ENCODE results near the gene MIGA2.
A peak's percentile ranks its signal among the peaks of the same experiment; 100 is the strongest.

The MIGA2 gene

GRCh38 chr9:129073404-129073803 is 37.0 kb downstream of the MIGA2 start:
- no peak for DNase-seq (ENCODE audit: low read depth in 2 of 2)

DNA sequence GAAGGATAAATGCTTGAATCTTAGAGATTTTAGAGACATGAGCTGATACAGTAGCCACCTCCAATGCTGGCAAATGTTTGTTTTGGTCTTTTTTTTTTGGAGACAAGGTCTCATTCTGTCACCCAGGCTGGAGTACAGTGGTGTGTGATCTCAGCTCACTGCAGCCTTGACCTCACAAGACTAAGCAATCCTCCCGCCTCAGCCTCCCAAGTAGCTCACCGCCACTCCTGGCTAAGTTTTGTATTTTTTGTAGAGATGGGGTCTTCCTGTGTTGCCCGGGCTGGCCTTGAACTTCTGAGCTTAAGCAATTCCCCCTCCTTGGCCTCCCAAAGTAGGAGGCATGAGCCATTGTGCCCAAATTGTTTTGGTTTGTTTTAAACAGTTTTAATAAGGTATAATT is 37.7 kb downstream of the MIGA2 start:
- DNase-seq (ENCODE audit: low read depth in 2 of 2) = no peak

- no peak for DNase-seq (ENCODE audit: low read depth in 2 of 2)
These were observed 39.7 kb downstream of the MIGA2 start for GRCh38 chr9:129075996-129076639.

DNA sequence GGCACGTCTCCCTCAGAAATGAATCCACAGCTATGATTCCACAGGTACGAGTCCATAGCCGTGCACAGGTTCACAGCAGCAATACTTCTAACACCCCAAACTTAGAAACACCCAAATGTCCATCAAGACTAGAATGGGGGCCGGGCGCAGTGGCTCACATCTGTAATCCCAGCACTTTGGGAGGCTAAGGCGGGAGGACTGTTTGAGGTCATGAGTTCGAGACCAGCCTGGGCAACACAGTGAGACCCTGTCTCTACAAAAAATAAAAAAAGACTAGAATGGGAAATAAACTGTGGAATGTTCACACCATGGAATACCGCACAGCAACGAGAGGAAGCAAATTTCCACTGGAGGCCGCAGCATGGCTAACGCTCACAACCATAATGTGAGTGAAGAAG is 40.2 kb downstream of the MIGA2 start:
- no peak for DNase-seq (ENCODE audit: low read depth in 2 of 2)

DNA sequence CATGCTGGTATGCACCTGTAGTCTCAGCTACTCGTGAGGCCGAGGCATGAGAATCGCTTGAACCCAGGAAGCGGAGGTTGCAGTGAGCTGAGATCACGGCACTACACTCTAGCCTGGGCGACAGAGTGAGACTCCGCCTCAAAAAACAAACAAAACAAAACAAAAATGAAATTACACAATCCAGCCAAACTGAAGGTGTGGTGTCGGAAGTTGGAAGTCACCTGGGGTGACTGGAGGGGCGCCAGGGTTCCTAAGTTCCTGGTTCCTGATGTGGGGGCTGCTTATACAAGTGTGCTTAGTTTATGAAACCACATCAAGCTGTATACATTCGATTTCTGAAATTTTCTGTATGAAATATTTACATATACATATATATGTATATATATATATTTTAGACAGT is 40.8 kb downstream of the MIGA2 start:
- DNase-seq (ENCODE audit: low read depth in 2 of 2) = no peak

DNA sequence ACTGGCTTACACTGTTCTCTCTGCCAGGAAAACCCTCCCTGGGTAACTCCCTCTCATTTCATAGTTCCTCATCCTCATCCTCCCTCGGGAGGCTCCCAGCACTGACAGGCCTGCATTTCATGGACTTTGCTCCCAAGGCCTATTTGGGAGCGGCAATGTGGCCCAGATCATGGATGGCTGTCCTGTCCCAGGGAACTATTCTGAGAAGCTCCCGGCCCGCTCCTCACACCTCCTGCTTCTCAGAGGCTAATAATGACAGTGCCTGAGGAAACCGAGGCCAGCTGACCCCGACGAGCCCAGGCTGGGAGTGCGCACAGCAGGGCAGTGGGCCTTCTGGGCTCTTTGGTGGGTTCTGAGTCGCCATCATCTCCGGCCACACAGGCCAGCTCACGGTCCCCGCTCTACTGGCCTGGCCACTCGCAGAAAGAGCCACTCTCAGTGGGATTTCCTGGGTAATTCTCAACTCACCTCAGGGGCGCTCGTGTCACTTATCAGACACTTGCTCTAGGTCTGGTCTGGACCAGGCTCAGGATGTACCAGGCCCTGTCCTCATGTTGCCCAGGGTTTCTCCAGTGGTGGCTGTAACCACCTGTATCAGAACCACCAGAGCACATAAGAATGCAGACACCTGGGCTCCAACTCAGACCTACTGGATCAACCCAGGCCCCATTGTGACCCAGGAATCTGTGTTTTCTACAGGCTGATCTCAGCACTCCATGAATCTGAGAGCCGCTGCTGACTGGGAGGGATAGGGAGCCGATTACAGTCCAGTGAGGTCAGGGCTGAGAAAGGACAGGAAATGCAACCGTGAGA is 42.5 kb downstream of the MIGA2 start:
- no peak for DNase-seq (ENCODE audit: low read depth in 2 of 2)

- DNase-seq (ENCODE audit: low read depth in 2 of 2) = no peak
These were observed 43.4 kb downstream of the MIGA2 start for GRCh38 chr9:129079829-129080228.

DNA sequence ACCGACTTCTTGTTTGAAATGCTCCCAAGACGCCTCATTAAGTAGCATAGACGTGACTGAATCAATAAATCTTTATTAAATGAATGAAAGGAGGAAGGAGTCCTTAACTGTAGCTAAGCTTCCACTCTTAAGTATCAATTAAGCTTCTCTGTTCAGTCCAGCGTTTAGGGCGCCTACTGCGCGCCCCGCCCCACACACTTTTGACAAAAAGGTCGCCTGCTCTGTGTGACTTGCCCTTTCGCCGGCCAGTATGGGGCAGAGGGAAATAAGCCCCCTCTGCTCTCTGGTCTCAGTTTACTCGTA is 43.8 kb downstream of the MIGA2 start:
- no peak for DNase-seq (ENCODE audit: low read depth in 2 of 2)

GRCh38 chr9:129080601-129081387 is 44.4 kb downstream of the MIGA2 start, which contains the start of gene DOLPP1:
Gene DOLPP1 (plus strand): TSS chr9:129081111. CDS start chr9:129081132, 21 bp downstream.
- DNase-seq (ENCODE audit: low read depth in 2 of 2) = peak; percentile 99

- no peak for DNase-seq (ENCODE audit: low read depth in 2 of 2)
These were observed 45.0 kb downstream of the MIGA2 start for GRCh38 chr9:129081388-129081904.

- no peak for DNase-seq (ENCODE audit: low read depth in 2 of 2)
These were observed 47.7 kb downstream of the MIGA2 start for GRCh38 chr9:129084087-129084486.

DNA sequence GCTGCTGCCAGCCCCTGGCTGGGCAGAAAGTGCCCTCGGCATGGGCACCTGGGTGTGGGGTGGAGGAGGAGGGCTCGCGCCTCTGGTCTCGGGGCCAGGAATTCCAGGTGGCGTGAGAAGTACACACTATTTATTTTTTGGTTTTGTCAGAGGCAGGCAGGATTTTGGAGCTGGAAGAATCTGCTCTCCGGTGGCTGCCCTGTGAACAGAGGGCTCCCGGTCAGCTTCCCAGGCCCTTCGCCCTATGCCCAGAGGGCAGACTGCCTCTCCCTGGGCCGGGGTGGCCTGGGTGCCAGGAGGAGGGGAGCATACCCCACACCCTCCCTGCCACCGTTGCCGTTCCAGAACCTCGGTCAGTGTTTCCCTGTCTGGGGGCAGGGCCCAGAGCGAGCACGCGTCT is 52.8 kb downstream of the MIGA2 start:
- DNase-seq (ENCODE audit: low read depth in 2 of 2) = no peak

DNA sequence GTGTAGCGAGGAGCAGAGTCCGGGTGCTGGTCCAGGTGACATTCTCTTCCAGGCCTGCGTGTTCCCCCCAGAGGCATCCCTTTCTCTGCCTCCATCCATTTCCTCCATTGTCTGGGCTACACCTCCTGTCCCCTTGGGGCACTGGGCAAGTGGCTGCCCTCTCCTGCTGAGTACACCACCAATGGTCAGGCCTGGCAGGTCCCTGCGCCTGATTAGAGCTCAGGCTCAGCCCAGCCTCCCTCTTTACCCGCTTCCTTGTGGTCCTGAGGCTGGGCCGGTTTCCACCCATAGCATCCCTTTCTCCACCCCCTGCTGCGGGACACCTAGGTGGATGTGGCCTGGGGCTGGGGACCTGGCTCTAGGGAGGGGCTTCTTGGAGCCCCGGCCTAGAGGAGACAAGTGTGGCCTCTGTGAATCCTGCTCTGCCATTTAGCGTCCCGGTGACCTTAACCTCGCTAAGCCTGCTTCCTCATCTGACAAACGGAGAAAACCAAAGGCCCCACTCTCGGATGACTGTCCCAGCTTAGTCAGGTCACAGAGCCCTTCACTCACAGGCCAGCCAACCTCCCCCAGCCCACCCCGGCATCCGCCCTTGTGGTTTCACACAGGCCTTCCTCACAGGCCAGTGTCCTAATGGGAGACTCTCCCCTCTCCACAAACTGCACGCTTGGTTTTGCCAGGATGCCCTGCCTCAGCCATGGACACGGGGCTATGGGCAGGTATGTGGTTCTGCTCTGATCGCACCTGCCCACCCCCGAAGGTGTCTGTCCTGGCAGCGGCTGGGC is 57.4 kb downstream of the MIGA2 start:
- DNase-seq (ENCODE audit: low read depth in 2 of 2) = no peak

DNA sequence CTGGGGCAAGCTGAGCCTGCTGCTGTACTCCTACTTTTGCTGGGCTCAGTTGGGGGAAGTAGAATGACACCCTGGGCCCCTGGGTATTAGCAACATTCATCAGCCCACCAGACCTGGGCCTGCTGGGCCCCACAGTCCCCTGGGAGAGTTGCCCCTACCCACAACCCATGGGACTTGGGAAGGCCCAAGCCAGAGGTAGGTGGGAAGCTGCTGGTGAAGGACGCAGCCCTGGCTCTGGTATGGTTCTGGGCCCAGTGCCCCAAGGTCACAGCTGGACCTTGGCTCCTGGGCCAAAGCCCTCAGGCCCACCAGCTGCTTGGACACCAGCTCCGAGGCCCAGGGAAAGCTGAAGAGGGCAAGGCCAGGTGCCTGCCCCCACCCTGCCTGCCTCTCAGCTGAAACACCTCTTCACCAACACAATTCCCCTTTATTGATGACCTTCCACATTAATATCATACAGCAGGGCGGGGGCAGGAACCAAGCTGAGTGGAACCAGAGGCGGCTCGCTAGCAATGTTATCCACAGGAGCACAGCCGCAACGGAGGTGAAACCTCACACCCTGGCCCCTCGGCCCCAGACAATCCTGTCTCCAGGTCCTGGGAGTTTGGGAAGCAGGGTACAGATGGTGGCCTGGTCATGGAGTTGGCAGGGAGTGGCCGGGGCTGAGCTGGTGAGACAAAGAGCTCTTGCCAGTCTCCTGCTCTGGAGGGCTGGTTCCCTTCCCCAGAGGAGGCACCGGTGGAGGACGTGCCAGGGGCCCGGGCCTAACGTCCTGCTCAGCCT is 58.2 kb downstream of the MIGA2 start:
- no peak for DNase-seq (ENCODE audit: low read depth in 2 of 2)

GRCh38 chr9:129095170-129095667 is 58.8 kb downstream of the MIGA2 start:
- DNase-seq (ENCODE audit: low read depth in 2 of 2) = no peak

- no peak for DNase-seq (ENCODE audit: low read depth in 2 of 2)
These were observed 59.5 kb downstream of the MIGA2 start for GRCh38 chr9:129095908-129096307.

GRCh38 chr9:129097671-129098306 is 61.4 kb downstream of the MIGA2 start:
- no peak for DNase-seq (ENCODE audit: low read depth in 2 of 2)

DNA sequence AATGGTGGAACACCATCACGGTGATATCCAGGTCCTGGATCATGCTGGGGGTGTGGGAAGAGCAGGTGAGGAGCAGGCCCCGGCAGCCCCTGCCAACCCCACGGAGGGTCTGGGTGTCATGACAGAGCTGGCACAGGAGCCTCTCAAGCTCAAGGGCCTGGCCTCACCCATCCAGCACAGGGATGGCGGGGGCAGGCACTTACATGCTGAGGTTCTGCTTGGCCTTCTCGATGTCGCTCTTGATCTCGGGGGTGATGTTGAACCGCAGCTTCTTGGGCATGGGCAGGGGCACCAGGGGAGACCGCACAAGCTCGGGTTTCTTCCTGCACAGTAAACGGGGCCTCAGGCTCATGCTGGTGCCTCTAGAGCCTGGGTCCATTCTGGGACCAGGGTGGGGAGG is 61.9 kb downstream of the MIGA2 start:
- no peak for DNase-seq (ENCODE audit: low read depth in 2 of 2)

DNA sequence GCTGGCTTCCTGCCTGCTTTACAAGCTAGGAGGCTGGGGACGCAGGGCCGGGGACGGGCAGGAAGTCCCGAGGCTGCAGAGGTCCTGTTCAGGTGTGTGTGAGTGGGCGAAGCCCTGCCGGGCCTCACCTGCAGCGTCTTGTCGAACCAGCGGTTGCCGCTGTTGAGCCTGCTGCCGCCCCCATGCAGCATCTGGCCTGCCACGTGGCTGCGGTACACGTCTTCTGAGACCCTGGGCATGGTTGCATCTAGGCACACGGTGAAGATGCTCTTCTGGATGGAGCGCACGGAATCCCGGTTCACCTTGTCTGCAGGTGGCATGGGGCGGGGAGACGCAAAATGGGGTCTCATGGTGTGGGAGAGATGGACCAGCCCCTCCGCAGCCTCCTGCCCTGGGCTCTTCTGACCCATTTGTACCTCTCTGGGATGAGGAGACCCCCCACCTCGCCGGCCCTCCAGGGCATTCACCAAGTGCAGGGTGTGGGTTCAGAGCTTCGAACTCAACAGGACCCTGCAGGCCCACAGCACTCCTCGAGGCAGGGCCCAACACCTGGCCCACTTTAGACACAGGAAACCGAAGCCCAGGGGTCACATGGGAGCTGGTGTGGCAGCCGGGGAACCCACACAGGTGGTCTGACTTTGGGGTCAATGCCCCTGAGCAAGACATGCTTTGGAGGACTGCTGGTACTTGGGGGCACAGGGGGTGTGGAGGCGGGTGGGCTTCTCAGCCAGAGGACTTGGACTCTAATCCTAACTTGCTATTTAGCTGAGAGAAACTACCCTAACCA is 64.2 kb downstream of the MIGA2 start:
- DNase-seq (ENCODE audit: low read depth in 2 of 2) = no peak
